GM12872 (cell line): ENCODE measurements around the gene LRRFIP1.

Experiments
- CTCF ChIP-seq: IDR thresholded peaks from 3 replicates; pipeline ENCODE4 v1.5.1; 2011; ENCODE audit warnings: low read depth, mild to moderate bottlenecking, low read length, moderate library complexity; ENCODE audit not compliant: insufficient read depth

LRRFIP1 gene, protein sequence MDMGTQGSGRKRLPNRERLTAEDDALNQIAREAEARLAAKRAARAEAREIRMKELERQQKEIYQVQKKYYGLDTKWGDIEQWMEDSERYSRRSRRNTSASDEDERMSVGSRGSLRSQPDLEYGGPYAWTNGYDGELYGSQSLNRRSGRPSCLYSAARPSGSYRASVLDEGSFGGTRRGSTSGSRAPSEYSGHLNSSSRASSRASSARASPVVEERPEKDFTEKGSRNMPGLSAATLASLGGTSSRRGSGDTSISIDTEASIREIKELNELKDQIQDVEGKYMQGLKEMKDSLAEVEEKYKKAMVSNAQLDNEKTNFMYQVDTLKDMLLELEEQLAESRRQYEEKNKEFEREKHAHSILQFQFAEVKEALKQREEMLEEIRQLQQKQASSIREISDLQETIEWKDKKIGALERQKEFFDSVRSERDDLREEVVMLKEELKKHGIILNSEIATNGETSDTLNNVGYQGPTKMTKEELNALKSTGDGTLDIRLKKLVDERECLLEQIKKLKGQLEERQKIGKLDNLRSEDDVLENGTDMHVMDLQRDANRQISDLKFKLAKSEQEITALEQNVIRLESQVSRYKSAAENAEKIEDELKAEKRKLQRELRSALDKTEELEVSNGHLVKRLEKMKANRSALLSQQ

DNA sequence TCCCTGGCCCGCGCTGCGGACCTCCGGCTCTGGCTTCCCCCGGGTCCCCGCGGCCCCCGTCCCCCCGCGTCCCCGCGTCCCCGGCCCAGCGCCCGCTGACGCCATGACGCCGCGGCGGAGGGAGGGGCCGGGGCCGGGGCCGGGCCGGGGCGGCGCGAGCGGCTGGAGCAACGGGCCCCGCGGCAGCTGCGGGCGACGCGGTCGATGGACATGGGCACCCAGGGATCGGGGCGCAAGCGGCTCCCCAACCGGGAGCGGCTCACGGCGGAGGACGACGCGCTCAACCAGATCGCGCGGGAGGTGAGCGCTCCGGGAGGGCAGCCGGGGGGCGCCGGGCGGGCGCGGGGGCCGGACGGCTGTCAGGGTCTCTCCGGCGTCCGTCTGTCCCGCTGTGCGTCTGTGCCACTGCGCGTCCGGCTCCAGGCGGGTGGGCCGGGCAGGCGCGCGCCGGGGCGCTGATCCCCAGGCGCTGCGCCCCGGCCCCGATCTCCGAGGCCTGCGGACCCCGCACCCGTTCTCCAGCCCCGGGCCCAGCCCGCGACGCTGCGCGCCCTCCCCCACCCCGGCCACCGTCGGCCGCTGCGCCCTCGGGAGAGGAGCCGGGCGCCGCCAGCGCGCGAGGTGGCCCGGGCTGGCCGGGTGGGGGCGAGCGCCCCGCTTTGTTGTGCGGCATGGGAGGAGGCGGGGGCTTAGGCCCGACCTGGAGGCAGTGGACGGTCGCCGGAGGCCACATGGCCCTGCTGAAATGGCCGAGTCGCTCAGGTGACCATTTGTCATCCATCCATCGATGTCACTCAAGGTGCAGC lies at the start of gene LRRFIP1:
LRRFIP1 (plus strand) TSS at position 147 of the 806 bp plus-strand sequence; CDS start at position 205, 58 bp downstream.
- TF ChIP-seq CTCF: no peak

DNA sequence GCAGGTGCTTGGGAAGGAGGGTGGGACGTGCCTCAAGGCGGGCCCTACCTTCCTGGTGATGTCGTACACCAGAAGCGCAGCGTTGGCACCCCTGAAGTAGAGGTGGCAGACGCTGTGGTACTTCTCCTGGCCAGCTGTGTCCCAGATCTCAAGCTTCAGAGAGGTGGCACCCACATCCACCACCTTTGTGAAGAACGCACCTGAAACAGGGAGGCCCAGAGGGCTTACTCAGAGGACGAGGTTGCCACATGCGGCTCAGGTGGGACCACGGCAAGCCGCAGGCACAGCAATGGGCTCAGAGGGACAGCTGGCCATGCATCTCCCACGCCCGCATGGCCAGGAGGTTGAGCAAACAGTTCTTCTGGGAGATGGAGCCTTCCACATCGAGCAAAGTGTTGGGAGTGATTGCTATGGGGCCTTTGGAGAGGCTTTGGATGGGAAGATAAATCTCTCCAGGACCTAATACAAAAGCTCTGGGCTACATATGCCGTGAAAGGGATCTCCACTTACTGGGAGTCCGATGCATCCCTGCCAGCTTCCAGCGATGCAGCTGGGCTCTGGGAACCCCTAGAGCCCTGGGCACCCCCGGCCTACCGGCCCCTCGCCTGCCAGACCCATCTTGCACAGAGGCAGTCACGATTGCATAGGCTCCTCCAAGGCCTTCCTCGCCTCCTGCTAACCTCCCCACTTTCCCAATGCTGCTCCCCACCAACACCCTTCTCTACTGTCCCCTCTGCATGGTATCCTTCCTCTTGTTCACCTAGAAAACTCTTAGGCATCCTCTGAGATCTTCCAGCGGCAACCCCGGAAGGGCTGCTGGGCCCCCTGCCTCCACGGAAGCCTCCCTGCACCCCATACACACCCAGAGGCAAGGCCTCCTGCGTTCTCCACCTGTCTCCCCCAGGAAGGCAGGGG lies 49.2 kb upstream of the LRRFIP1 start:
- TF ChIP-seq CTCF: no peak

- TF ChIP-seq CTCF: no peak
Observed at GRCh38 chr2:237581326-237581725, 46.1 kb upstream of the LRRFIP1 start.

DNA sequence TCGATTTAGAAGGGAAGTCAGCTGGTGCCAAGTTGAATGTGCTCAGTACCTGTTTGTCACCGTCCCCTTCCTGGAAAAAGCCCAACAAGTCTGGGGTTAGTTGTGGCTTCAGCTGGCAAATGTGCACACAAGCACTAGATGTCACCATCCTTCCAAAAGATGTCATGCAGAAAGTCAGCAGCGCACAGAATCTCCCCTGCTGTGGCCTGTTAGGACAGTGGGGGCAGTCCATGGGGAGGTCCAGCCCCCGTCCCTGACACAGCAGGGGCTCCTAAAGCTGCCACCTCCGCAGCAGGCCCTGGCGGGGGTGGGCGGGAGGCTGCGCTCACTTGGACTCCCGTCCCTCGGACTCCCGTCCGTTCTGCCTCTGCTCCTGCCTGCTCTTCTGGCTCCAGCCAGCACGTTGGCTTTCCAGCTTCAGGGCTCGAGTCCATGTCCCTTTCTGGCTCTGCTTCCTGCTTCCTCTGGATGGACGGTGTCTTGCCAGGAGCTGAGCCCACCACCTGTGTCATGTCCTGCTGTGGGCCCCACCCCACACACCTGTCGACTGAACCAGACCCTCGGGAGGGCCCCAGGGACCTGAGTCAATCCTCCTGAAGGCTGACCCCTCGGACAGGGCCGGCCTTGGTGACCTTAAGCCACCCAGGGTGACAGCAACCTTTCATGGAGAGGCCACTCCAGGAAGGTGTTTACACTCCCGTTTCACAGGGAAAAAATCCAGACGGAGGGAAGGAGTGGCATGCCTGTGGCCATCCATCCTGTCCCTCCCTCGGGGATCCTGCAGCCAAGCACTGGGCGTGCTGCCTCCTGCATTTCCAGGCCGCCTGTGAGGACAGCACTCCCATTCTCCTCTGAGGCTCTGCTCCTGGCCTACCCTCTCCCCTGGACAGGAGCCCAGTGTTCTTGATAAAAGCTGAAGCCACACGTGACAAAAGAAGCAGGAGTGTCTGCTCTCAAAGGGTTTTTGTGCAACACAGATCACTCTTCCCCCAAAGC lies 45.3 kb upstream of the LRRFIP1 start:
- peak; percentile 61 for TF ChIP-seq CTCF

- TF ChIP-seq CTCF: no peak
Observed at GRCh38 chr2:237583385-237584295, 43.7 kb upstream of the LRRFIP1 start.
